H7 (cell line): ENCODE data around the gene COL8A1. TPM values are rescaled to one million over a fixed set of nuclear protein-coding genes. Genes with fewer than 3 reads are reported as not detected.

Source experiments
- DNase-seq: peaks from one replicate; pipeline ENCODE4 v3.0.0; 2012
- H3K27me3 ChIP-seq: 2 replicates; pipeline ENCODE4 v1.6.0; 2011; ENCODE audit warnings: mild to moderate bottlenecking, low read length; ENCODE audit not compliant: control insufficient read depth, insufficient read depth
- H3K36me3 ChIP-seq: replicated peaks from 2 replicates; pipeline ENCODE4 v1.5.1; 2011; ENCODE audit warnings: low read length; ENCODE audit not compliant: control insufficient read depth, insufficient read depth
- H3K4me3 ChIP-seq: 2 replicates; pipeline ENCODE4 v1.5.1; 2011; ENCODE audit warnings: low read depth, mild to moderate bottlenecking, control low read depth, low read length, moderate library complexity; ENCODE audit not compliant: insufficient read depth
- total RNA-seq: library from RNA; depleted of rRNA; stranded (reverse); fragments of >200 nt; shearing (Covaris generic); gene quantifications from 2 replicates; pipeline ENCODE4 v1.2.3, GENCODE V29; 2014

COL8A1 gene
- total RNA-seq, 1 experiment from 2014 or later, result 0.59 TPM

DNA sequence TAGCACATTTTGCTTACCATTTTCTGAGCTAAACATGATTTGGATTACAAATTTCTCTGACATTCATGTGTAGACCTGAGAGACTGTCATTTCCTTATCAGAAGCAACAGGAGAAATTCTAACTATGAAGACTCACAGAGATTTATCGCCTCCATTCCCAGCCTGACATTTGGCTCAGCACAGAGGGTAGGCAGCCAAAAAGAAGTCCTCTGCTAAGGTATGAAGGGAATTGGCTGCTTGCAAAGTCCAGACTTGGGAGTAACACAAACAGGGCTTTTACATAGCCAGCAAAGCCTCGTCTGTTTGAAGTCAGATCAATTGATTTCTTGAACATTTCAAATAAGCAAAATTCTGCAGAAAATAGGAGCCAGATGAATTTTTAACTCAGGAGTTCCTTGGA lies 122.2 kb downstream of the COL8A1 start:
- no peaks in the 10 kb centered on the region for H3K27me3 ChIP-seq
- H3K4me3 ChIP-seq, result no peak overlapping the region
- DNase-seq, result no peak
- H3K36me3 ChIP-seq, result no peaks in the 10 kb centered on the region

DNA sequence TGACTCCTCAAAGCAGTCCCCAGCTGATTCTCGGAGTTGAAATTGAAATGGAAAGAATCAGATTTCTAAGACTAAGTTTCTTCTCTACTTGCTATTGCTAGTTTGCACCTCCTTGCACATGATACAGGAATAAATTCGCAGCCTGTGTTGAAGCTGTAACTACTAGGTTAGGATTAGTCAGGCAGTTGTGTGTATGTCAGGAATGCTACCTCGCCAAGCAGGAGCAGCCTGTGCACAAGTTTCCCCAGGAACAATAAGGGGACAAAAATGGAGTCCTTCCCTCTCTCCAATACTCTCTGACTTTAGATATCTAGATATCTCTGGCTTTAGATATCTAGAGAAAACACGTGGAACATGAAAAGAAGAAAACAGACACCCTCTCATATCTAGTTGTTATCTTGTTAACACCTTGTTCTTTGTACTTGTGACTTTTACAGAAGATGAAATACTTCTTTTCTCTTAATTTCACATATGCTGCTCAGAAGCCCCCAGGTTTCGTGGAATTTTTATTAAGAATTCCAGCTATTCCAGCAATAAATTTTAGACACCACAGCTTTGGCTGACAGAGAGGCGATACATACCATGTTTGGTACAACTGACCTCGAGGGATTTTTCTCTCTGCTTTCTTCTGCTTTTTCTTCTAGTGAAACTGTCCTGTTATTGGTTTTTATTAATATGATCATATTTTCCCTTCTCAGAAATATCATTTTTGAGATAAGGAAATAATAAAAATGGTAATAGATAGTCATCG lies 123.2 kb downstream of the COL8A1 start:
- H3K4me3 ChIP-seq, result no peak overlapping the region
- H3K36me3 ChIP-seq, result no peaks in the 10 kb centered on the region
- no peaks in the 10 kb centered on the region for H3K27me3 ChIP-seq
- DNase-seq, result no peak

DNA sequence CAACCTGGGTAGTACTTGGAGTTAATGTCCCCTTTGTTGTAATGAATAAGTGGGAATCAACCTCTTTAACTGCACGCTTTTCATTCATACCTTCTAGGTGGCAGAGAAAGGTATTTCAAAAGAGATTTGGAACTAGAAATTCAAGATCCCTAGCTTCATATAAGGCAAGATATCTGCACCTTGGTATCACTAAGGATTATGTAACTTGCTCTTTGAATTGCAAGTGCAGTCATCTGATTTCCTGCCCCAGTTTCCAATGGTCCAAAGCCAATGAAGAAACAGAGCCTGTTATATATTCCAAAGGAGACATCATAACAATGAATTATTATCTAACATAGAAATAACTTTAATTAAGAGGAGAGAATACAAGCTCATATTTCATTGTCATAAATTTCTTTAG lies 124.5 kb downstream of the COL8A1 start:
- DNase-seq, result no peak
- Histone ChIP-seq H3K4me3 (no peak overlapping the region), H3K36me3 (no peaks in the 10 kb centered on the region), H3K27me3 (no peaks in the 10 kb centered on the region)

DNA sequence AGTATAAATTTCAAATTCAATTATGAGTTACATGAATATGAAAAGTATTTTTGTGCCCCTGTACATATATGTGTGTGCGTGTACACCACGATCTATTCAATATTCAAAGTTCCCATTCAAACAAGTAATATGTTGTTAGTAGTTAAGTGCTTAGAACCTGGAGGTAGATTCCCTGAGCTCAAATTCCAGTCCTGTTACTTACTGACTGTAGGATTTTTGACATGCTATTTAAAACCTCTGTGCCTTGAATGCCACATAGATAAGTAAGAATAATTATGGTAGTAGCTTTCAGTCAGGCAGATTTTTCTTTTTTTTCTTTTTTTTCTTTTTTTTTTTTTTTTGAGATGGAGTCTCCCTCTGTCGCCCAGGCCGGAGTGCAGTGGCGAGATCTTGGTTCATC lies 126.0 kb downstream of the COL8A1 start:
- Histone ChIP-seq H3K36me3 (no peaks in the 10 kb centered on the region), H3K4me3 (no peak overlapping the region), H3K27me3 (no peaks in the 10 kb centered on the region)
- no peak for DNase-seq

DNA sequence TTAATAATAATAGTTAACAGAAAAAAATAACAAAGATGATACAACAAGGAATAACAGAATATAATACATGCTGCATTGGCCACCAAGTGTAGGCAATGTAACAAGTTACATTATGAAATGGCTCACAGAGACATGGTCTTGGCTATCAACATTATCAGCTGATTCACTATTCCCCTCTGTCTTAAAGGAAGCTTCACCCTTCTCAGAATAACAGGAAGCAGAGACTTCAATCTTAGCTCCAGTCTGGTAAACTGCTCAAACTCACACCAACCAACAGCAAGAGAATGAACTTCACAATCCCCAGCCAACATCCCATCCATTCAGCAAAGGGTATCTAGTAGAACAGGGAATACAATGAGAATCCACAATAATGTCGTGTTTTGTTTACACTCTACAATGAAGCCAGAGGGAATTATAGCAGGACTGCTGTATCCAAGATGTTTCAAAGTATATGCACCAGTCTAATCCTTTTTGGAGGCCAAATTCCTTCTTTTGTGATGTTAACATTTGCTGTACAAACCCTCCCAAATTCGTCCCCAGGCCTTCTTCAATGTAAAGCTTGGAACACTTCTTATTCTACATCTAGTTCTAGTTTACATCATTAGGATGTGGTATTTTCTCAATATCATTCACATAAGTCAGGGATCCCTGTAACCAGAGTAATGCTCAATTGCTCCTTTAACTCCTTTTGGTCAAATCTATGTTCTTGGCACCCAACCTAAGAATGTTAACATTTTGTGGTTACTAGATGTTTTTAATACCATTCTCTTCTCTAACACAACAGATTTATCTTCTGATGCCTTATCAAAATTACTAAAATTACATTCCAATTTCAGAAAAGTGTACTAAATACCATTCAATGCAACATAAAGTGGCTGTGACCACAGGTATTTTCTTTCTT lies 126.9 kb downstream of the COL8A1 start:
- Histone ChIP-seq H3K27me3 (no peaks in the 10 kb centered on the region), H3K36me3 (no peaks in the 10 kb centered on the region), H3K4me3 (no peak overlapping the region)
- DNase-seq, result no peak

DNA sequence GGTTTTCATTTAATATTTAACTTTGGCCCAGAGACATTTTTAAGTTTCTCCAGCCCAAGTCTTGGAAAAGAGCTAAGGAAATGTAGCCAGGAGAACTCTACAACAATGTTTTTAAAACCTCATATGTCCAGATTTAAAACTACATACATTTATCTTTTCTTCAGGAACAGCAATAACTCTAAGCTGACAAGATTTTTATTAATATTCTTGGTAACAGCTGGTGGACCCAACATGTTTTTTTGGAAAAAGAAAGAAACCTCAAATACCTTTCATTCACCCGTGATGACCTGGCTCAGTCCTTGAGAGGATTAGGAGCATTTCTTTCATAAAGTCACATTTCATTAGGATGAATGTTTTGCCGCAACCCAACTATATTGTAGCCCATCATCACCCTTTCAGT lies 128.9 kb downstream of the COL8A1 start:
- no peaks in the 10 kb centered on the region for H3K36me3 ChIP-seq
- DNase-seq, result no peak
- H3K4me3 ChIP-seq, result no peak overlapping the region
- no peaks in the 10 kb centered on the region for H3K27me3 ChIP-seq

DNA sequence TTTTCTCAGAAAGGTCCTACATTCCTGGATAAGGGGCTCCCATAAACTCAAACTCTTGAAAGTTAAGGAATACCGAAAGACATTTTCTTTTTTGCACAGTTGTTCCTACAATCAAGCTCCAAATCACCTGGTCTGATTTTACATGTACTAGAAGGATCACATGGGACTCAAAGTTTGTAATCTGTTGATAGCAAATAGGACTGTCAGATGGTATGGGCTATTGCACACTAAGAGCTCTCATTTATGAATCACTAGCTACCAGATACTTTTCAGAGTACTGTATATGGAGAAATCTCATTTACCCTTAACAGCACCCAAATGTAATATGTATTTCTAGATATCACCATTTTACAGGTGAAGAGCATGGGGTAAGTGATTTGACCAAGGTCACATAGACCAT lies 129.7 kb downstream of the COL8A1 start:
- Histone ChIP-seq H3K36me3 (no peaks in the 10 kb centered on the region), H3K27me3 (no peaks in the 10 kb centered on the region), H3K4me3 (no peak overlapping the region)
- DNase-seq, result no peak

DNA sequence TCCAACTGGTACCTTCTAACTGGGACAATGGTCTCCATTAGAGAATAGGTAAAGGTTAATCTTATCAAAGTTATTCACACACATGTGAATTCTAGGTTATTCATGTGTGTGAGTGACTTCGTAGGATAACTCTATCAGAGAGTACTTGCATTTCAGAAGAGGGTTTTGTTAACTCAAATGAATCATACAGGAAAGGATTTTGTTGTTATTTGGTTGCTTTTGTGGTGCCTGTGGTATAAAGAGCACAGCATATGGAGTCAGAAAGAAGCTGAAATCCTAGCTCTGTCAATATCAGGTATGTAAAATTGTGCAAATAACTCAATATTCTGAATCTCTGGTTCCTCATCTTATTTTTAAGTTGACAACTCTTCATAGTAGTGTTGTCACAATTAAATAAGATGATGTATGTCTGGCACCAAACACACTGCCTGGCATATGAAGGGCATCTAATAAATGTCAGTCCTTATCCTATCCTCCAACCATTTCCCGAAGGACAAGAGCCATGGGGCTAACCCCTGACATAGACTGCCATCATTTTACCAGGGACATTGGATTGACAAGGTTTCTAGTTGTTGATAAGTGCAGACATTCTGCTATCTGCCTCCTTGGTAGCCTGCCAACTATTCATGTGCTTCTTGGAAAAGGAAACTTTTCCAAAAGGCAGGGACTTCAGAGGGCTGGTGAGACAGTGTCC lies 130.6 kb downstream of the COL8A1 start:
- Histone ChIP-seq H3K27me3 (no peaks in the 10 kb centered on the region), H3K4me3 (no peak overlapping the region), H3K36me3 (no peaks in the 10 kb centered on the region)
- DNase-seq, result no peak

DNA sequence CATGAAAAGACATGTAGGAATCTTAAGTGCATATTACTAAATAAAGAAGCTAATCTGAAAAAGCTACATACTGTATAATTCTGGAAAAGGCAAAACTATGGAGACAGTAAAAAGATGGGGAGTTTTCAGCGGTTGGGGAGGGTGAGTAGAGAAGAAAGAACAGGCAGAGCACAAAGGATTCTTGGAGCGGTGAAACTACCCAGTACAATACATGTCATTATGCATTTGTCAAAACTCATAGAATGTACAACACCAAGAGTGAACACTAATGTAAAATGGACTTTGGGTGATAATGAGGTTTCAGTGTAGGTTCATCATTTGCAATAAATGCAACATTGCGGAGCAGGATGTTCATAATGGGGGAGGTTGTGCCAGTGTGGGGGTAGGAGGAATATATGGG lies 133.8 kb downstream of the COL8A1 start:
- DNase-seq, result no peak
- Histone ChIP-seq H3K36me3 (no peaks in the 10 kb centered on the region), H3K27me3 (no peaks in the 10 kb centered on the region), H3K4me3 (no peak overlapping the region)

DNA sequence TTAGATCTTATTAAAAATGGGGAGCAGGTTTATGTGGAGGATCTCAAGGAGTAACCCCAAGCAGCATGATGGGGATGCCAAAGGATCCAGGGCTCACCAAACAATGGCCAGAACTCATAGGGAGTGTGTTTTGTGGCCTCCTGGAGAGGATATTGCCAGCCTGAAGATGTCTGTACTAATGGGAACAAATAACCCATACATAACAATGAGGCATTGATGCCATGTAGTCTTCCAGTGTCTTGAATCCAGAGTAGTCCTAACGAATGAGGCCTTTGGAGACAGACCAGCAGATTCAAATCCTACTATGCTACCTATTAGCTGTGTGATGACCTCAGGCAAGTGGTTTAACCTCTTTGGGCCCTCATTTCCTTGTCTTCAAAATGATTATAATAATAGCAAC lies 134.3 kb downstream of the COL8A1 start:
- no peak overlapping the region for H3K4me3 ChIP-seq
- no peaks in the 10 kb centered on the region for H3K27me3 ChIP-seq
- no peaks in the 10 kb centered on the region for H3K36me3 ChIP-seq
- no peak for DNase-seq

DNA sequence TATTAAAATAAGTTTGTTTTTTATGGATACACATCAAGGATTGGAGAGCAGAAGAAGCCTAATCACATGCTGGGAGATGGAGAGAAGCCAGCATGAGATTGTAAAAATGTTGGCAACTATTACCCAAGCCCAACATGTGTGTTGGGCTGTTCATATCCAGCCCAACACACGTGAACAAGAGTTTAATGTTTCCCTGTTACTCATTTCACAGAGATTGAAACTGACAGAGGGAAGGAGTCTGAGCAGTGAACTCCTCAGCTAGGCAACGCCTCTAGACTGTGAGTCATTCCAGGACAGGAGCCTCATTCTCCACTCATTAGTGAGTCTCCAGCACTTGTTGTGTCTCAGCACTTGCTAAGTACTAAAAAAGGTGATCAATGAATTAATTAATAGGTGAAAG lies 136.1 kb downstream of the COL8A1 start:
- DNase-seq, result no peak
- Histone ChIP-seq H3K36me3 (no peaks in the 10 kb centered on the region), H3K4me3 (no peak overlapping the region), H3K27me3 (no peaks in the 10 kb centered on the region)

DNA sequence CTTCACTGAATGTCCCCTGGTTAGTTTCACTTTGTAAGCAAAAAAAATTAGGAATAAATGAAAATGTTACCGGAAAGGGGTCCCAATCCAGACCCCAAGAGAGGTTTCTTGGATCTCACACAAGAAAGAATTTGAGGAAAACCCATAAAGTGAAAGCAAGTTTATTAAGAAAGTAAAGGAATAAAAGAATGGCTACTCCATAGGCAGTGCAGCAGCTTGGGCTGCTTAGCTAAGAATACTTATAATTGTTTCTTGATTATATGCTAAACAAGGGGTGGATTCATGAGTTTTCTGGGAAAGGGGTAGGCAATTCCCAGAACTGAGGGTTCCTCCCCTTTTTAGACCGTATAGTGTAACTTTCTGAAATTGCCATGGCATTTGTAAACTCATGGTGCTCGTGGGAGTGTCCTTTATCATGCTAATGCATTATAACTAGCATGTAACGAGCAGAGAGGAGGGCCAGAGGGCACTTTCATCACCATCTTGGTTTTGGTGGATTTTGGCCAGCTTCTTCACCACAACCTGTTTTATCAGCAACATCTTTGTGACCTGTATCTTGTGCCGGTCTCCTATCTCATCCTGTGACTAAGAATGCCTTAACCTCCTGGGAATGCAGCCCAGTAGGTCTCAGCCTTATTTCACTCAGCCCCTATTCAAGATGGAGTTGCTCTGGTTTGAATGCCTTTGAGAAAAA lies 138.3 kb downstream of the COL8A1 start:
- no peaks in the 10 kb centered on the region for H3K36me3 ChIP-seq
- no peak overlapping the region for H3K4me3 ChIP-seq
- no peaks in the 10 kb centered on the region for H3K27me3 ChIP-seq
- DNase-seq, result no peak

DNA sequence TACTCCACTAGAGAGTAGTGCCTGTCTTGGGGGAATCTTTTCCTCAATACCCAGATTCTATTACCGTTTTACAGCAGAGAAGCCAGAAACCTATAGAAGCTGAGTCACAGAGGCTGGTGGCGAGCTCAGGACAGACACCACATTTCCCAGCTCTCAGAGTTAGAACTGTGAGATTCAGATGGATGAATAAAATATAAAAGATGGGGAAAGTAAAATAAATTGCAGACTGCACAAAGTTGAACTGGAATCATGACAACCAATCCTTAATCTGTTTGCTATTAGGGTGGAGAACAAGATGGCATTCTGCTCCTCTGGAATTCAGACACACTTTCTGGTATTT lies 138.8 kb downstream of the COL8A1 start:
- no peaks in the 10 kb centered on the region for H3K36me3 ChIP-seq
- no peak overlapping the region for H3K4me3 ChIP-seq
- H3K27me3 ChIP-seq, result no peaks in the 10 kb centered on the region
- no peak for DNase-seq

DNA sequence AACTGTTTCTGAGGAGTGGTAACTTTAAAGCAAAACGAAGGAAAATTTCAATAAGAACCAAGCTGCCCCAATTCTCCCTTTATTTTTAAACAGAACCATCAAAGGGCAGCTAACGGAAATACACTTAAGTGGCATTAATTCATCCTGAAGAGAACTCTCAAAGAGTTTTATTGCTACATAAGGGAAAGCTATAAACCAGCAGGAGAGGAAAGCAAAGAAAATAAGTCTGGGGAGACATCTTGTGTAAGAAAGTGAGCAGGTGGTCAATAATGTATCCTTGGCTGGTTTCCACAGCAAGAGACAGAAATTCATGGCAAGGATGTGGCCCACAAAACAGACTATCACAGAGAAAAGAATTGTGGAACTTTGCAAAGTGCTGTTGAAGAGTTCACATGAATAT lies 139.3 kb downstream of the COL8A1 start:
- Histone ChIP-seq H3K27me3 (no peaks in the 10 kb centered on the region), H3K36me3 (no peaks in the 10 kb centered on the region), H3K4me3 (no peak overlapping the region)
- no peak for DNase-seq
